ENCODE results near the gene SSUH2. TPM values are rescaled to one million over a fixed set of nuclear protein-coding genes. Genes with fewer than 3 reads are reported as not detected.

SSUH2 gene
- total and polyA plus RNA-seq, 7 donors: 0.11 to 1.1 (median 0.36) TPM

GRCh38 chr3:8663177-8664061 is 18.8 kb upstream of the SSUH2 start:
- peak; percentile 72 for TF ChIP-seq CTCF (IDR thresholded peaks at IDR 0.05)
- no peak overlapping the region for H3K27ac ChIP-seq
- intact Hi-C loops (cut with DNase I): loop anchor here in 1 of 2 donors (2.0 to 10.0 kb wide), 3 partner anchors 69 to 301 kb away; partner anchors contain the start of genes CAV3 and RAD18
- peaks cover 15% of the 10 kb centered on the region for H3K4me1 ChIP-seq
- DNase-seq (peak; percentile 32 to 57), ATAC-seq (peak; percentile 59 to 81 (median 68))
- H3K36me3 ChIP-seq (ENCODE audit: insufficient read depth in 1 of 2, low read depth in 1 of 2): no peaks in the 10 kb centered on the region
- H3K27me3 ChIP-seq (ENCODE audit: insufficient read depth in 3 of 3, low read length in 2 of 3): no peaks in the 10 kb centered on the region
- no peaks in the 10 kb centered on the region for H3K9me3 ChIP-seq
- 58 to 74% (median 66%) methylated on average over 12 of the region's 12 CpGs for WGBS, 3 donors
- no peak overlapping the region for H3K4me3 ChIP-seq

GRCh38 chr3:8662594-8662993 is 18.0 kb upstream of the SSUH2 start:
- no peaks in the 10 kb centered on the region for H3K9me3 ChIP-seq
- no peak overlapping the region for H3K27ac ChIP-seq
- no peaks in the 10 kb centered on the region for H3K27me3 ChIP-seq (ENCODE audit: insufficient read depth in 3 of 3, low read length in 2 of 3)
- peaks cover 21% of the 10 kb centered on the region for H3K4me1 ChIP-seq
- TF ChIP-seq CTCF (IDR thresholded peaks at IDR 0.05): no peak
- no peak for DNase-seq
- no peaks in the 10 kb centered on the region for H3K36me3 ChIP-seq (ENCODE audit: insufficient read depth in 1 of 2, low read depth in 1 of 2)
- no peak overlapping the region for H3K4me3 ChIP-seq
- WGBS, 3 donors: 60 to 72% (median 64%) methylated on average over 4 of the region's 4 CpGs
- intact Hi-C loops (cut with DNase I): loop anchor here in 1 of 2 donors (2.0 to 10.0 kb wide), 3 partner anchors 70 to 302 kb away; partner anchors contain the start of genes CAV3 and RAD18
- ATAC-seq: no peak

GRCh38 chr3:8660175-8661118 is 15.8 kb upstream of the SSUH2 start:
- Histone ChIP-seq H3K4me3 (no peak overlapping the region), H3K36me3 (ENCODE audit: insufficient read depth in 1 of 2, low read depth in 1 of 2) (no peaks in the 10 kb centered on the region), H3K4me1 (peaks cover 21% of the 10 kb centered on the region), H3K9me3 (no peaks in the 10 kb centered on the region), H3K27me3 (ENCODE audit: insufficient read depth in 3 of 3, low read length in 2 of 3) (no peaks in the 10 kb centered on the region), H3K27ac (no peak overlapping the region)
- no peak for DNase-seq
- no peak for TF ChIP-seq CTCF (IDR thresholded peaks at IDR 0.05)
- 36 to 52% (median 47%) methylated on average over 7 of the region's 7 CpGs for WGBS, 3 donors
- intact Hi-C loops (cut with DNase I): loop anchor here in 1 of 2 donors (5.0 to 10.0 kb wide), 2 partner anchors 72 to 304 kb away; partner anchors contain the start of genes CAV3 and RAD18
- peak in 3 of 4 donors; percentile 28 to 48 (median 31) for ATAC-seq

GRCh38 chr3:8659242-8659641 is 14.6 kb upstream of the SSUH2 start:
- ATAC-seq (no peak), DNase-seq (no peak)
- TF ChIP-seq CTCF (IDR thresholded peaks at IDR 0.05): no peak
- 92 to 94% (median 92%) methylated on average over 4 of the region's 4 CpGs for WGBS, 3 donors
- intact Hi-C loops (cut with DNase I): no loop called here
- Histone ChIP-seq H3K36me3 (ENCODE audit: insufficient read depth in 1 of 2, low read depth in 1 of 2) (no peaks in the 10 kb centered on the region), H3K4me1 (peaks cover 21% of the 10 kb centered on the region), H3K9me3 (no peaks in the 10 kb centered on the region), H3K27ac (peak overlapping the region; percentile 70), H3K4me3 (no peak overlapping the region), H3K27me3 (ENCODE audit: insufficient read depth in 3 of 3, low read length in 2 of 3) (no peaks in the 10 kb centered on the region)
